CD8-positive, alpha-beta memory T cell (primary cell): ENCODE results near the gene RTN4RL1. TPM values are rescaled to one million over a fixed set of nuclear protein-coding genes. Genes with fewer than 3 reads are reported as not detected.

Source experiments
- CTCF ChIA-PET: fragments of 350-600 bp; sonication (Branson Sonifier 250); formaldehyde crosslinking; loops from one replicate; lab custom pipeline; 2021; ENCODE audit warnings: antibody characterized with exemption; lab: Charles Lee
- POLR2A ChIA-PET: fragments of 350-600 bp; sonication (Branson Sonifier 250); formaldehyde crosslinking; loops from one replicate; lab custom pipeline; 2021; ENCODE audit warnings: antibody characterized with exemption; lab: Charles Lee
- DNase-seq, 5 donors: peaks; one replicate each; pipeline versions ENCODE4 v3.0.0 to v3.0.0-alpha.2; 2020 to 2022; ENCODE audit warnings: mixed read lengths in 1 of 5
- H3K27ac ChIP-seq: one replicate; pipeline ENCODE4 v1.7.0; 2013; ENCODE audit warnings: low read depth, mild to moderate bottlenecking, low read length, moderate library complexity
- H3K27me3 ChIP-seq: 2 replicates; pipeline ENCODE4 v1.7.0; 2013; ENCODE audit warnings: low read length, mild to moderate bottlenecking; ENCODE audit not compliant: insufficient read depth, poor library complexity, severe bottlenecking
- H3K36me3 ChIP-seq: 2 replicates; pipeline ENCODE4 v1.7.0; 2013; ENCODE audit warnings: mild to moderate bottlenecking, low read length, moderate library complexity; ENCODE audit not compliant: insufficient read depth
- H3K4me1 ChIP-seq: 2 replicates; pipeline ENCODE4 v1.7.0; 2013; ENCODE audit warnings: mild to moderate bottlenecking, low read length, moderate library complexity; ENCODE audit not compliant: insufficient read depth
- H3K4me3 ChIP-seq: 2 replicates; pipeline ENCODE4 v1.7.0; 2013; ENCODE audit warnings: mild to moderate bottlenecking, low read length
- H3K9me3 ChIP-seq: 2 replicates; pipeline ENCODE4 v1.7.0; 2013; ENCODE audit warnings: mild to moderate bottlenecking, low read length
- H3K27ac Mint-ChIP-seq, 8 donors: one replicate each; pipeline ENCODE4 v1.8.0; 2020 to 2021; ENCODE audit warnings: mixed read lengths in 8 of 8, mild to moderate bottlenecking in 6 of 8, inconsistent platforms in 3 of 8, moderate library complexity in 3 of 8
- H3K27me3 Mint-ChIP-seq, 2 donors: one replicate each; pipeline ENCODE4 v1.8.0; 2020 to 2021; ENCODE audit warnings: mixed read lengths in 2 of 2, mild to moderate bottlenecking in 1 of 2, moderate library complexity in 1 of 2
- H3K36me3 Mint-ChIP-seq, 3 donors: one replicate each; pipeline ENCODE4 v1.8.0; 2020 to 2021; ENCODE audit warnings: mixed read lengths in 3 of 3, inconsistent platforms in 1 of 3, mild to moderate bottlenecking in 1 of 3
- H3K4me1 Mint-ChIP-seq, 3 donors: one replicate each; pipeline ENCODE4 v1.8.0; 2020 to 2021; ENCODE audit warnings: mixed read lengths in 3 of 3, inconsistent platforms in 1 of 3, mild to moderate bottlenecking in 1 of 3
- H3K4me3 Mint-ChIP-seq, 7 donors: one replicate each; pipeline ENCODE4 v1.8.0; 2020 to 2021; ENCODE audit warnings: mixed read lengths in 7 of 7, mild to moderate bottlenecking in 6 of 7, moderate library complexity in 4 of 7, inconsistent platforms in 2 of 7
- H3K9me3 Mint-ChIP-seq, 5 donors: one replicate each; pipeline ENCODE4 v1.8.0; 2020 to 2022; ENCODE audit warnings: mixed read lengths in 5 of 5, mild to moderate bottlenecking in 3 of 5, moderate library complexity in 2 of 5, inconsistent platforms in 1 of 5
- polyA plus RNA-seq: library from polyadenylated mRNA; unstranded; fragments of 300-500 nt; fragmentation: Illumina TruSeq; gene quantifications from one replicate; pipeline ENCODE4 v1.2.3, GENCODE V29; 2021
- total RNA-seq, 2 experiments: library from RNA; stranded (reverse); gene quantifications; one replicate each; pipeline ENCODE4 v1.2.3, GENCODE V29; 2021

Gene RTN4RL1
- total and polyA plus RNA-seq, 3 experiments from 2014 or later, result 0.32 to 1.2 (median 1.0) TPM

- H3K4me1 ChIP-seq, result no peaks in the 10 kb centered on the region
- CTCF ChIA-PET, result no interaction called here
- no peak overlapping the region for H3K4me3 ChIP-seq
- Mint-ChIP-seq H3K4me3 (no peak overlapping the region), H3K4me1 (no peaks in the 10 kb centered on the region), H3K27ac (no peak overlapping the region), H3K36me3 (no peaks in the 10 kb centered on the region), H3K27me3 (peaks cover 0 to 4% of the 10 kb centered on the region in 2 donors), H3K9me3 (no peaks in the 10 kb centered on the region)
- POLR2A ChIA-PET, result interaction anchor here (0.6 kb wide), 1 partner anchor 187 kb away, joined by 11 read pairs; no protein-coding TSS in a partner anchor
- no peak for DNase-seq
- no peaks in the 10 kb centered on the region for H3K36me3 ChIP-seq
- H3K27ac ChIP-seq, result no peak overlapping the region
- H3K9me3 ChIP-seq, result no peaks in the 10 kb centered on the region
- no peaks in the 10 kb centered on the region for H3K27me3 ChIP-seq
These were observed 93.1 kb downstream of the RTN4RL1 start for GRCh38 chr17:1931844-1932579.

- Histone ChIP-seq H3K4me1 (no peaks in the 10 kb centered on the region), H3K27ac (no peak overlapping the region), H3K36me3 (no peaks in the 10 kb centered on the region), H3K9me3 (no peaks in the 10 kb centered on the region), H3K27me3 (no peaks in the 10 kb centered on the region), H3K4me3 (no peak overlapping the region)
- CTCF ChIA-PET, result no interaction called here
- no peaks in the 10 kb centered on the region for H3K9me3 Mint-ChIP-seq
- H3K36me3 Mint-ChIP-seq, result no peaks in the 10 kb centered on the region
- H3K27ac Mint-ChIP-seq, result no peak overlapping the region
- H3K4me1 Mint-ChIP-seq, result no peaks in the 10 kb centered on the region
- H3K27me3 Mint-ChIP-seq, result peaks cover 0 to 4% of the 10 kb centered on the region in 2 donors
- POLR2A ChIA-PET, result no interaction called here
- DNase-seq, result no peak
- no peak overlapping the region for H3K4me3 Mint-ChIP-seq
These were observed 94.8 kb downstream of the RTN4RL1 start for GRCh38 chr17:1930337-1930645.

GRCh38 chr17:1928976-1929375 is 96.2 kb downstream of the RTN4RL1 start:
- no peak overlapping the region for H3K4me3 Mint-ChIP-seq
- H3K27ac Mint-ChIP-seq, result no peak overlapping the region
- ChIA-PET POLR2A (no interaction called here), CTCF (no interaction called here)
- H3K4me1 Mint-ChIP-seq, result no peaks in the 10 kb centered on the region
- H3K27ac ChIP-seq, result no peak overlapping the region
- H3K27me3 Mint-ChIP-seq, result peaks cover 0 to 4% of the 10 kb centered on the region in 2 donors
- no peaks in the 10 kb centered on the region for H3K4me1 ChIP-seq
- no peaks in the 10 kb centered on the region for H3K36me3 ChIP-seq
- no peaks in the 10 kb centered on the region for H3K36me3 Mint-ChIP-seq
- DNase-seq, result no peak
- no peaks in the 10 kb centered on the region for H3K9me3 ChIP-seq
- no peak overlapping the region for H3K4me3 ChIP-seq
- no peaks in the 10 kb centered on the region for H3K9me3 Mint-ChIP-seq
- no peaks in the 10 kb centered on the region for H3K27me3 ChIP-seq

- Histone ChIP-seq H3K36me3 (no peaks in the 10 kb centered on the region), H3K4me1 (no peaks in the 10 kb centered on the region), H3K27me3 (no peaks in the 10 kb centered on the region), H3K4me3 (no peak overlapping the region), H3K27ac (no peak overlapping the region), H3K9me3 (no peaks in the 10 kb centered on the region)
- peaks cover 3 to 6% of the 10 kb centered on the region in 2 donors for H3K27me3 Mint-ChIP-seq
- no peak for DNase-seq
- H3K4me3 Mint-ChIP-seq, result no peak overlapping the region
- no peaks in the 10 kb centered on the region for H3K36me3 Mint-ChIP-seq
- no peaks in the 10 kb centered on the region for H3K9me3 Mint-ChIP-seq
- no peaks in the 10 kb centered on the region for H3K4me1 Mint-ChIP-seq
- no peak overlapping the region for H3K27ac Mint-ChIP-seq
- CTCF ChIA-PET, result no interaction called here
- POLR2A ChIA-PET, result no interaction called here
These were observed 104.2 kb downstream of the RTN4RL1 start for GRCh38 chr17:1920948-1921351.

GRCh38 chr17:1919201-1919600 is 105.9 kb downstream of the RTN4RL1 start:
- Histone ChIP-seq H3K4me1 (no peaks in the 10 kb centered on the region), H3K4me3 (no peak overlapping the region), H3K27ac (no peak overlapping the region), H3K9me3 (no peaks in the 10 kb centered on the region), H3K36me3 (no peaks in the 10 kb centered on the region), H3K27me3 (no peaks in the 10 kb centered on the region)
- H3K4me1 Mint-ChIP-seq, result no peaks in the 10 kb centered on the region
- no peaks in the 10 kb centered on the region for H3K36me3 Mint-ChIP-seq
- H3K27me3 Mint-ChIP-seq, result peaks cover 8 to 10% of the 10 kb centered on the region in 2 donors
- H3K9me3 Mint-ChIP-seq, result no peaks in the 10 kb centered on the region
- no peak overlapping the region for H3K27ac Mint-ChIP-seq
- no peak overlapping the region for H3K4me3 Mint-ChIP-seq
- ChIA-PET CTCF (interaction anchor here (1.8 kb wide), 1 partner anchor 10 kb away, joined by 6 read pairs; no protein-coding TSS in a partner anchor), POLR2A (no interaction called here)
- DNase-seq, result no peak

- ChIA-PET CTCF (interaction anchor here (1.8 kb wide), 1 partner anchor 9 kb away, joined by 6 read pairs; no protein-coding TSS in a partner anchor), POLR2A (no interaction called here)
- H3K27me3 Mint-ChIP-seq, result peaks cover 10% of the 10 kb centered on the region in 2 donors
- H3K4me3 Mint-ChIP-seq, result no peak overlapping the region
- no peaks in the 10 kb centered on the region for H3K36me3 Mint-ChIP-seq
- no peaks in the 10 kb centered on the region for H3K27me3 ChIP-seq
- H3K9me3 ChIP-seq, result no peaks in the 10 kb centered on the region
- no peaks in the 10 kb centered on the region for H3K4me1 Mint-ChIP-seq
- no peak for DNase-seq
- H3K27ac ChIP-seq, result no peak overlapping the region
- no peaks in the 10 kb centered on the region for H3K36me3 ChIP-seq
- no peak overlapping the region for H3K27ac Mint-ChIP-seq
- H3K4me1 ChIP-seq, result no peaks in the 10 kb centered on the region
- H3K9me3 Mint-ChIP-seq, result no peaks in the 10 kb centered on the region
- H3K4me3 ChIP-seq, result no peak overlapping the region
These were observed 106.6 kb downstream of the RTN4RL1 start for GRCh38 chr17:1918346-1919162.

- CTCF ChIA-PET, result no interaction called here
- Mint-ChIP-seq H3K4me1 (no peaks in the 10 kb centered on the region), H3K36me3 (no peaks in the 10 kb centered on the region), H3K27ac (no peak overlapping the region), H3K9me3 (no peaks in the 10 kb centered on the region), H3K4me3 (no peak overlapping the region), H3K27me3 (peaks cover 13 to 19% of the 10 kb centered on the region in 2 donors)
- no peak overlapping the region for H3K27ac ChIP-seq
- DNase-seq, result no peak
- peaks cover 4% of the 10 kb centered on the region for H3K27me3 ChIP-seq
- POLR2A ChIA-PET, result no interaction called here
- no peak overlapping the region for H3K4me3 ChIP-seq
- no peaks in the 10 kb centered on the region for H3K4me1 ChIP-seq
- no peaks in the 10 kb centered on the region for H3K9me3 ChIP-seq
- H3K36me3 ChIP-seq, result no peaks in the 10 kb centered on the region
These were observed 108.0 kb downstream of the RTN4RL1 start for GRCh38 chr17:1916963-1917715.

GRCh38 chr17:1916316-1916715 is 108.8 kb downstream of the RTN4RL1 start:
- H3K4me1 ChIP-seq, result no peaks in the 10 kb centered on the region
- ChIA-PET POLR2A (no interaction called here), CTCF (no interaction called here)
- H3K4me1 Mint-ChIP-seq, result no peaks in the 10 kb centered on the region
- H3K27me3 Mint-ChIP-seq, result peaks cover 16 to 27% of the 10 kb centered on the region in 2 donors
- no peak for DNase-seq
- no peaks in the 10 kb centered on the region for H3K9me3 Mint-ChIP-seq
- no peak overlapping the region for H3K27ac ChIP-seq
- H3K36me3 ChIP-seq, result no peaks in the 10 kb centered on the region
- no peaks in the 10 kb centered on the region for H3K9me3 ChIP-seq
- H3K27me3 ChIP-seq, result peaks cover 5% of the 10 kb centered on the region
- H3K4me3 Mint-ChIP-seq, result no peak overlapping the region
- H3K27ac Mint-ChIP-seq, result peak overlapping the region in 1 of 8 donors; percentile 34
- no peak overlapping the region for H3K4me3 ChIP-seq
- H3K36me3 Mint-ChIP-seq, result no peaks in the 10 kb centered on the region
